Activated naive CD8-positive, alpha-beta T cell treated with anti-CD3 and anti-CD28 coated beads, Interleukin-2, amount 50 U/mL, for 24 hours (primary cell): ENCODE results near the gene C1orf35.

Source experiments
- ATAC-seq: fragments of 150-1000 bp; cut with Tn5 transposase; one replicate; pipeline ENCODE4 v1.10.0; 2021
- DNase-seq: peaks from one replicate; pipeline ENCODE4 v3.0.0; 2021
- H3K27ac Mint-ChIP-seq: one replicate; pipeline ENCODE4 v1.8.0; 2021; ENCODE audit warnings: mild to moderate bottlenecking, mixed read lengths
- H3K27me3 Mint-ChIP-seq: one replicate; pipeline ENCODE4 v1.8.0; 2021; ENCODE audit warnings: mixed read lengths
- H3K36me3 Mint-ChIP-seq: one replicate; pipeline ENCODE4 v1.8.0; 2021; ENCODE audit warnings: low read depth, mixed read lengths
- H3K4me1 Mint-ChIP-seq: one replicate; pipeline ENCODE4 v1.8.0; 2021; ENCODE audit warnings: mixed read lengths
- H3K4me3 Mint-ChIP-seq: one replicate; pipeline ENCODE4 v1.8.0; 2021; ENCODE audit warnings: mild to moderate bottlenecking, moderate library complexity, mixed read lengths
- H3K9me3 Mint-ChIP-seq: one replicate; pipeline ENCODE4 v1.8.0; 2021; ENCODE audit warnings: mixed read lengths

C1orf35 gene

DNA sequence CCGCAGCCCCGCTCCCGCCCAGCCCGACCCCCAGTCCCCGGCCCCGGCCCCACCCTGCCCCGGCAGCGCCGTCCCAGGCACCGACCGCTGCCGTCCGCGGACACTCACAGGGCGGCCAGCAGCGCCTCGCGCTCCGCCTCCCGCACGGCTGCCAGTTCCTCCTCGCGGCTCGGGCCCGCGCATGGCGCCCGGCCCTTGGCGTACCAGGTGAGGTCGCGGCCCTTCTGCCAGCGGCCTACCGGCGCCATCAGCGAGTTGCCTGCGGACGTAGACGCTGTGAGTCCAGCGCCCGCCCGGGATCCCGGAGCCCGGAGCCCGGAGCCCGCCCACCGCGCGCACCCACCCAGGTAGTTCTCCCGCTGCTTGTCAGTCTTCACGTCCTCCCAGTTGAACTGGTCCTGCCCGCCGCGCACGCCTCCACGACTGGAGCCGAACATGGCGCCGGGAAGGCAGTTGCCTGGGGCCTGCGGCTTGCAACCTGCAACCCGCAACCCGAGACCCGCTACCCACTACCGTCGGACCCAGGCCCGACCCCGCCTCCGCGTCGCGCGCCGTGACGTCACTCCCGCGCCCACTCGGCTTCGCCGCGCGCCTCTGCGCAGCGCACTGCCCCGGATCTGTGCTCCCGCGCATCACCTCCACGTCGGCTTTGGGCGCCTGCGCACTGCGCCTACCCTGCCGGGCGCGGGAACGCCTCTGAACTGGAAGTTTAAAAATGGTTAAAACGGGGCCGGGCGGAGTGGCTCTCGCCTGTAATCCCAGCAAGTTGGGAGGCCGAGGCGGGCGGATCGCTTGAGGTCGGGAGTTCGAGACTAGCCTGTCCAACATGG, at the start of gene C1orf35:
Gene C1orf35 (minus strand): TSS at position 535 of the 830 bp plus-strand sequence. CDS start 98 bp downstream, at position 437.
- Mint-ChIP-seq H3K4me3 (peak within 1 kb of the TSS; percentile 91), H3K27ac (peak within 1 kb of the TSS; percentile 92), H3K27me3 (no peaks in the 10 kb centered on the region), H3K9me3 (no peaks in the 10 kb centered on the region), H3K4me1 (peaks cover 30% of the 10 kb centered on the region), H3K36me3 (peaks cover 15% of the 10 kb centered on the region)
- DNase-seq (peak; percentile 97), ATAC-seq (peak; percentile 79)

DNA sequence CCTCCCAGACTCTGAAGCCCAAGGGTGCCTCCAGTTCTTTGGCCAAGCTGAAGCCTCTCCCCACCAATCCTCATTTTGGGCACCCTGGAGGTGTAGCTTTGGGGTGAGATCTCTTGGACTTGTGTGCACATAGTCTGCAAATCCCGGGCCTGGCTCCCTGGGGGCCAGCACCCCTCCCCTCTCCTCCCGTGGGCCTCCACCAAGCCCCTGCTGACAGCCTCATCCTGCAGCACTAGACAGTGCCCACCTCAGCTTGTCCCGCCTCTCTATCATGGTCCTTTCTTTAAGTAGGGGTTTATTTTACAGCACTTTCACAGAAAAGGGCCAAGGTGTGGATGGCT, 49.8 kb upstream of the C1orf35 start:
- ATAC-seq (no peak), DNase-seq (no peak)
- no peaks in the 10 kb centered on the region for H3K9me3 Mint-ChIP-seq
- no peak overlapping the region for H3K27ac Mint-ChIP-seq
- no peak overlapping the region for H3K4me3 Mint-ChIP-seq
- no peaks in the 10 kb centered on the region for H3K27me3 Mint-ChIP-seq
- peaks cover 20% of the 10 kb centered on the region for H3K4me1 Mint-ChIP-seq
- H3K36me3 Mint-ChIP-seq: no peaks in the 10 kb centered on the region

DNA sequence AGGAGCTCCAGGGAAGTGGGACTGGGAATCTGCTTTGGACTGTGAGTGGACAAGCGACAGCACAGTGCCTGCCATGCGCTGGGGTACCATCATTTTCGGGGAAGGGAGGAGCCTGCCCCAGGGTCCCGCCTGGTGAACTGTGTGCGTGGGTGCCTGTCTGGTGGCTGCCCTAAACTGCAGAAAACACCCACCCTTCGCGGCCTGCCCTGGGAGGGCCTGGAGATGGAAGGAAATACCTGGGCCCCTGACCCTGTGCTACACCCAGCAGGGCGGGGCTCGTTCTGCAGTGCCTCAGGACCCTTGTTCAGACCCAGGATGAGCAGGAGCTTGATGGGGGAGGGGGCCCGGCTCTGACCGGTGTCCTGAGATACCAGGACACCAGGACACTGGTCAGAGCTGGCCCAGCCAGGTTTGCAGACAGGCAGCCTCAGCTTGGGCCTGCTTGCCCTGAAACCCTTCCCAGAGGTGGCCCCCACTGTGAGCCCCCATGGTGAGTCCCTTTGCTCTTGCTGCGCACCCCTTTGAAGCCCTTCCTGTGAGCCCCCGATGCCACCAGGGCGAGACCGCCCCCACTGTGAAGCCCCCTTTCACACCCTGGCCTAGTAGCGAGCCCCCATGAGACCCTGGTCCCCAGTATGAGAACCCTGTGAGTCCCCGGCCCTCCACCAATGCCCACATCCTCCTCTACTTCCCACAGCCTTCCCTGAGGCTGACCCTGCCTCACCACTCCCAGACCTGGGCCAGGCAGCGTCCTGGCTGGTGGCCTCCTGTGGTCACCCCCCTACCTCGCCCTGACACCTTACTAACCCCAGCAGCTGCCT, 49.2 kb upstream of the C1orf35 start:
- no peaks in the 10 kb centered on the region for H3K9me3 Mint-ChIP-seq
- ATAC-seq: no peak
- no peak for DNase-seq
- H3K27ac Mint-ChIP-seq: no peak overlapping the region
- H3K4me3 Mint-ChIP-seq: no peak overlapping the region
- H3K27me3 Mint-ChIP-seq: no peaks in the 10 kb centered on the region
- peaks cover 18% of the 10 kb centered on the region for H3K4me1 Mint-ChIP-seq
- H3K36me3 Mint-ChIP-seq: no peaks in the 10 kb centered on the region

DNA sequence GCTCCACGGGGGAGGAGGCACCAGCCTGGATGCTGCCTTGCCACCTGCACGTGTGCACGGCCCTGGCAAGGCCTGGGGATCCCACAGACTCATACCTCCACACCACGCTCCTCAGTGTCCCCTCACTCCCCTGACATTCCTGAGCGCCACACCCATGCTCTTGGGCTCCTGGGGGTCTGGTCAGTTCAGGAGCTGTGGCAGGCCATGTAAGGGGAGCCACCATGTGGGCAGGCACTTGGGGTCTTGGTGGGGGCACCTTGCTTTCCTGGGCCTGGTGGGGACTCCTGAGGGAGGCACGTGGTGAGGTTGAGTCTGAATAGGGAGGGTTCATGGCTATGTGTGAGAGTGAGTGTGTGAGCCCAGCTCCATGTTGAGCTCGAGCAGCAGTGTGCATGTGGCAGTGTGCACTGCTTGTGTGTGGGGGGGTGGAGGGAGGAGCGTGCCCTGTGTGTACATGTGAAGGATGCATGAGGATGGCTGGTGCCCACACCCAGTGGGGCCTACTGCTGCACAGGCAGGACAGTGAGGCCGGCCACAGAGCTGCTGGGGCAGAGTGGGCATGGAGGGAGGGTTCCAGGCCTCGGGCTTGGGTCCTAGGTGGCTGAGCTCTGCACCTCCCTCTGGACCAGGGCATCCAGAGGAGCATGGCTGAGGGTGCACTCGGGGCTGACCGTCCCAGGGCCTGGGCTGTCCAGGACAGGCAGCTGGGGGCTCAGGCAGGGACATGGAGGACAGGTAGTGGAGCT, 48.2 kb upstream of the C1orf35 start:
- H3K36me3 Mint-ChIP-seq: no peaks in the 10 kb centered on the region
- H3K27ac Mint-ChIP-seq: no peak overlapping the region
- DNase-seq: no peak
- H3K4me3 Mint-ChIP-seq: no peak overlapping the region
- peak; percentile 12 for ATAC-seq
- H3K27me3 Mint-ChIP-seq: no peaks in the 10 kb centered on the region
- H3K9me3 Mint-ChIP-seq: no peaks in the 10 kb centered on the region
- peaks cover 14% of the 10 kb centered on the region for H3K4me1 Mint-ChIP-seq

DNA sequence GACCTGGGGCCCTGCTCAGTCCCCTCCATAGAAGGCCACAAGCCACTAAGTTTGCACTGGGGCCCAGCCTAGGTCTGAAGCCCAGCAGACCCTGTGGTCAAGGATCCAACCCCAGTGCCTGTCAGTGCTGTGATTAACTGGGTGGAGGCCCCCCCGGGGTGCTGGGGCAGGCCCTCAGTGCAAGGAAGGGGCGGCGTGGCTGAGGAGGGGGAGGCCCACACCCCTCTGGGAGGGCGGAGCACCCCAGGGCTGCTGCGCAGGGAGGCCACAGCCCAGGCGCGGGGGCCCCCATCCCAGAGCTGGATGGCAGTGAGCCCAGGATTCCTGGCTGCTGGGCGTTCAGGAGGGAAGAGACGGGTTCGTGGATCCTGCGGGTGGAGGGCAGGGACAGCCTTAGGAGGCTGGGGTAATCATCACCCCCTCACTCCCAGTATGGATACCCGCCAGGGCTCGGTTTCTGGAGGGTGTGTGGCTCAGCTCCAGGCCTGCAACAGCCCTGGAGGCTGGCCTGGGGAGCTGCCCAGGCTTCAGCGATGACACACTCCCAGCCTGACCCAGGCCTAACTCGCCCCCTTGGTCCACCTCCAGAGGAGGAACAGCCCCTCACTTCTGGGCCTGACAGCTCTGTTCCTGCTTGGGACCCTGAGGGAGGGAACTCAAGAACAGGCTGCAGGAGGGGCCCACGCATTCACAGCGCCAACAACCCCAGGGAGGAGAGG, 47.5 kb upstream of the C1orf35 start:
- Mint-ChIP-seq H3K27me3 (no peaks in the 10 kb centered on the region), H3K9me3 (no peaks in the 10 kb centered on the region), H3K36me3 (no peaks in the 10 kb centered on the region), H3K27ac (no peak overlapping the region), H3K4me3 (no peak overlapping the region), H3K4me1 (peaks cover 10% of the 10 kb centered on the region)
- ATAC-seq (no peak), DNase-seq (no peak)

DNA sequence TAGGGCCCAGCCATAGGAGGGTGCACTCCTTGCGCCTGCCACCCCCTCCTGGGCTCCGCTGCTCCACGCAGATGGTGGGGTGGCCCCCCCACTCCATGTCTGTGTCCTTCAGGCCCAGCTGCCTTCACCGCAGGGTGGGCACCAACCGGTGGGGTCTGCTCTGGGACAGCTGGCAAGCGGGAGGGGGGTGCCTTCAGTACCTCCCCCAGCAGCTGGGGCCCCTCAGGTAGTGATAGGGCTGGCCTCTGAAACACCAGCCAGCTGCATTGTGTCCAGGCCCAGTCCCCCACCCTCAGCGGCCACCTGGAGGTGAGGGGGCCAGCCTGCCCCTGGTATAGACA, 47.0 kb upstream of the C1orf35 start:
- Mint-ChIP-seq H3K36me3 (no peaks in the 10 kb centered on the region), H3K9me3 (no peaks in the 10 kb centered on the region), H3K27ac (no peak overlapping the region), H3K4me3 (no peak overlapping the region), H3K27me3 (no peaks in the 10 kb centered on the region), H3K4me1 (peaks cover 7% of the 10 kb centered on the region)
- DNase-seq (no peak), ATAC-seq (no peak)

DNA sequence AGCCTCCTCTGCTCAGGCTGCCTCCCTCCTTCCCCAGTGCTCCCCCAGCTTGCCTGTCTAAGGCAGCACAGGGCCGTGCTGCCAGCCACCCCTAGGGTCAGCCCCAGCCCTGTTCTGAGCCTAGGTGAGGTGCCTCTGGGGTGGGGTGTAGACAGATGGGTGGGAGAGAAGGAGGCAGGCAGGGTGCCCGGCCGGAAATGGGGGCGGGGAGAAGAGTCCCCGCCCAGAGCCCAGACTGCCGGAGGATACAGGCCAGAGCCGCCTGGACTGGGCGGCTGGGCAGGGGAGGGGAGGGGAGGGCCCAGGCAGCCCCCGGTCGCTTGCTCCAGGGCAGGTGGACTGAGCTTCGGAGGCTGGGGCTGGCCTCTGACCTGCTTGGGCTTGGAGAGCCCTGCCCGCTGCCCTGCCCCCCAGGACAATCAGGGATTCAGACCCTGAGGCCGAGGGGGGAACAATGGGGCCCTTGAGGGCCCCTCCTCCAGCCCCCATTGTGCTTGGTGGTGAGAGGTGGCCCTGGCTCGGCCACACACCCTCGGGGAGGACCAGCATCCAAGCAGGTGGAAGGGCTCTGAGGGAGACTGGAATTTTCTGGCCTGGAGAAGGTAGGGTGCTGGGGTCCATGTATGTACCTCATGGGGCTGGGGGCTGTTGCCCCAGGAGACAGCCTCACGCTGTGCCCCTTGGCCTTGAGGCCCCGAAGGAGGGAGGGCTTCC, 46.4 kb upstream of the C1orf35 start, which contains the start of gene GJC2:
Gene GJC2 (plus strand): TSS at position 525 of the 714 bp plus-strand sequence. CDS start 7,829 bp downstream, outside the sequence.
- Mint-ChIP-seq H3K4me1 (peaks cover 2% of the 10 kb centered on the region), H3K36me3 (no peaks in the 10 kb centered on the region), H3K27ac (no peak within 1 kb of the TSS), H3K27me3 (no peaks in the 10 kb centered on the region), H3K9me3 (no peaks in the 10 kb centered on the region), H3K4me3 (no peak within 1 kb of the TSS)
- DNase-seq (no peak), ATAC-seq (no peak)

DNA sequence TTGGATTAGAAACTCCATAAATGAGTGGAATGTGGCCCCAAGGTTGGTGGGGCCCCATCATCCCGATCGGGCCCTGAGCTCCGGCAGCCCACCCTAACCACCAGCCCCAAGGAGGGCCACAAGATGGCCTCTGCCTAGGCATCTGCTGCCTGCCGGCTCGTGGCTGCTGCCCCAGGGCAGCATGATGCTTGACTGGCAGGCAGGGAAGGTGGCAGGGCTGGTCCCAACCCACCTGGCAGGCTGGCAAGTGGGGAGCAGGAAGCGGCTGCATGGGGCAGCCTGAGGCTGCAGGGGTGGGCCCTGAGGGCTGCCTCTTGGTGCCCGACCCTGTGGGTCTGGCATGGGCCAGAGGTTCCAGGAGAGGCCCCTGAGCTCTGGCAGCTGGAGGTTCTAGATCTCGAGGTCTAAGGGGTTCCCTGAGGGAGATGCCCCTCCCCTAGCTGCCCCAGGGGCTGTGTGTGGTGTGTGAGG, 45.8 kb upstream of the C1orf35 start:
- no peak for DNase-seq
- Mint-ChIP-seq H3K27me3 (no peaks in the 10 kb centered on the region), H3K27ac (no peak overlapping the region), H3K4me1 (peaks cover 3% of the 10 kb centered on the region), H3K4me3 (no peak overlapping the region), H3K9me3 (no peaks in the 10 kb centered on the region), H3K36me3 (no peaks in the 10 kb centered on the region)
- ATAC-seq: no peak

DNA sequence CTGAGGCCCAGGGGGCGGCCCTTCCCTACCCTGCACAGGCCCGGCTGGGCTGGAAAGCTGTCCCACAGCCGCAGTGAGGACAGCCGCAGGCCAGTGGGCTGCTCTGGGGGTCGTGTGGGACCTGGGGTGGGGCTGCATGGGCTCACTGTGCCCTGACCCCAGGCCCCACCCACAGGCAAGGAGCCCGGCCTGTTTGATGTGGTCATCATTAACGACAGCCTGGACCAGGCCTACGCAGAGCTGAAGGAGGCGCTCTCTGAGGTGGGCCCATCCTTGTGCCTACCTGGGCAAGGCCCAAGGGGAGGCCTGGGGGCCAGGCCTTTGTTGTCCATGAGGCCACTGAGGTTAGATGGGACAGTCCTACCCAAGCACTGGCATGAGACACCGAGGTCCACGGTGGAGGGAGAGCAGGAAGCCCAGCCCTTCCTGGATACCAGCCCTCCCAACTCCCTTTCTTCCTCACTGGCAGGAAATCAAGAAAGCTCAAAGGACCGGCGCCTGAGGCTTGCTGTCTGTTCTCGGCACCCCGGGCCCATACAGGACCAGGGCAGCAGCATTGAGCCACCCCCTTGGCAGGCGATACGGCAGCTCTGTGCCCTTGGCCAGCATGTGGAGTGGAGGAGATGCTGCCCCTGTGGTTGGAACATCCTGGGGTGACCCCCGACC, 45.2 kb upstream of the C1orf35 start:
- no peaks in the 10 kb centered on the region for H3K9me3 Mint-ChIP-seq
- ATAC-seq: no peak

DNA sequence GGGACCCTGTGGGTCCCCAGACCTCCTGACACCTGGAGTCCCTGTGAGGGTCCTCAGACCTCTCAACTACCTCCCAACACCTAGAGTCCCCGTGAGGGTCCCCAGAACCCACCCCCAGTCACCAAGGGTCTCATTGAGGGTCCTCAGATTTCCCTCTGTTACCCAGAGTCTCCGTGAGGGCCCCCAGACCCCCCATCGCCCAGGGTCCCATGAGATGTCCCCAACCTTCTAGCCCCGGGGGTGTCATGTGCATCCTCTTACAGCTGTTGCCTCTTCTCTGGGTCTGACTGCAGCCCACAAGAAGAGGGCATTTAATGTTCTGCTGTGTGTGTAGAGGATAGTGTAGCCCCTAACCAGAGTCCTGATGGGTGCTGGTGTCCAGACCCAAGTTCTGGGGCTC, 44.6 kb upstream of the C1orf35 start:
- DNase-seq: no peak
- no peak overlapping the region for H3K27ac Mint-ChIP-seq
- no peaks in the 10 kb centered on the region for H3K9me3 Mint-ChIP-seq
- no peaks in the 10 kb centered on the region for H3K27me3 Mint-ChIP-seq
- H3K36me3 Mint-ChIP-seq: peaks cover 11% of the 10 kb centered on the region
- peaks cover 15% of the 10 kb centered on the region for H3K4me1 Mint-ChIP-seq
- H3K4me3 Mint-ChIP-seq: no peak overlapping the region
- no peak for ATAC-seq

More for the DNA sequence above, 45.2 kb upstream of the C1orf35 start:
- H3K36me3 Mint-ChIP-seq: peaks cover 6% of the 10 kb centered on the region
- H3K27ac Mint-ChIP-seq: no peak overlapping the region
- no peak overlapping the region for H3K4me3 Mint-ChIP-seq
- H3K4me1 Mint-ChIP-seq: peaks cover 10% of the 10 kb centered on the region
- no peak for DNase-seq
- no peaks in the 10 kb centered on the region for H3K27me3 Mint-ChIP-seq

DNA sequence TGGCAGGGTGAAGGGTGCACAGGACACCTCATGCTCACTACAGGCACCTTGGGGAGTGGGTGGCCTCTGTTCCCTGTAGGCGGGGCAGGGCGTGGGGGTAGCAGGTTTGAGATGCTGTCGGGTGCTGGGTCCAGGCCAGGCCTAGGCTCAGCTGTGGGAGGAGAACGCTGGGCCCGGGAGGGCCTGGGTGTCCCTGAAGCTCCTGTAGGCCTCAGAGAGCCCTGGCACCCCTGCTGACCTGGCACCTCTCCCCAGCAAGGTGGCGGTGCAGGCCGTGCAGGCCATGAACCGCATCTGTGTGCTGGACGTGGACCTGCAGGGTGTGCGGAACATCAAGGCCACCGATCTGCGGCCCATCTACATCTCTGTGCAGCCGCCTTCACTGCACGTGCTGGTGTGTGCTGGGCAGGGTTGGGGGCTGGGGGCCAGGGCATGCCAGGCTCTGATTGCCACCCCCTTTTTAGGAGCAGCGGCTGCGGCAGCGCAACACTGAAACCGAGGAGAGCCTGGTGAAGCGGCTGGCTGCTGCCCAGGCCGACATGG, 44.1 kb upstream of the C1orf35 start:
- Mint-ChIP-seq H3K4me3 (no peak overlapping the region), H3K4me1 (peaks cover 21% of the 10 kb centered on the region), H3K36me3 (peaks cover 11% of the 10 kb centered on the region), H3K27ac (no peak overlapping the region), H3K9me3 (no peaks in the 10 kb centered on the region), H3K27me3 (no peaks in the 10 kb centered on the region)
- ATAC-seq (no peak), DNase-seq (no peak)

DNA sequence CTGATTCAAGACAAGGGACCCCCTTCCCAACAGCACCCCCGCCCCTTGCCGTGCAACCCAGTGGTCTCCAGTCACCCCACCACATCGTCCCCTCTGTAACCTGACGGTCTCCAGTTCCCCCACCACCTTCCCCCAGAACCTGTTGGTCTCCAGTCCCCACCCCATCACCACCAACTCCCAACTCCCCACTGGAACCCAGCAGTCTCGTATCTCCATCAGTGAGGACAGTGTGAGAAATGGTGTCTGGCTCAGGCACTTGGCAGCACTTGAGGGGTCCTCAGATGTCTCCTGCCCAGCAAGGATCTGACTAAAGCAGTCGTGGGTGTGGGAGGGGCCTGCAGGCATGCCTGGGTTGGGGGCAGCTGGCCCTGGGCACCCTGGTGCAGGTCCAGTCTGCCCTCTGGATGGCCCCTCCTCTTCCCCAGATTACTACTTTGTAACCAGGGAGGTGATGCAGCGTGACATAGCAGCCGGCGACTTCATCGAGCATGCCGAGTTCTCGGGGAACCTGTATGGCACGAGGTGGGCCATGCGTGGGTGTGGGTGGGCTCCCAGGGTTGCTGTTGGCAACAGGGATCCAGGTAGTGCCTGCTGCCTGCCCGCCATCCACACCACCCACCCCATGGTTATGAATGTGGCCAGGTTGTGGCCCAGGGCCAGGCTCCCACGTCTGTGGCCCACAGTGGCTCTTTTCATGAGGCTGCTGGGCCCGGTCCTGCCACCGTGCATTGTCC, 43.5 kb upstream of the C1orf35 start:
- Mint-ChIP-seq H3K27ac (no peak overlapping the region), H3K4me3 (no peak overlapping the region), H3K36me3 (peaks cover 17% of the 10 kb centered on the region), H3K27me3 (no peaks in the 10 kb centered on the region), H3K4me1 (peaks cover 25% of the 10 kb centered on the region), H3K9me3 (no peaks in the 10 kb centered on the region)
- DNase-seq (no peak), ATAC-seq (no peak)
